Stimulated activated CD4-positive, alpha-beta T cell treated with anti-CD3 and anti-CD28 coated beads, Interleukin-15, amount 100 ng/mL, for 24 hours (primary cell): Measurements from ENCODE around the gene CDH3.

Source experiments
- DNase-seq: peaks from one replicate; pipeline ENCODE4 v3.0.0-alpha.2; 2020

Gene CDH3

DNA sequence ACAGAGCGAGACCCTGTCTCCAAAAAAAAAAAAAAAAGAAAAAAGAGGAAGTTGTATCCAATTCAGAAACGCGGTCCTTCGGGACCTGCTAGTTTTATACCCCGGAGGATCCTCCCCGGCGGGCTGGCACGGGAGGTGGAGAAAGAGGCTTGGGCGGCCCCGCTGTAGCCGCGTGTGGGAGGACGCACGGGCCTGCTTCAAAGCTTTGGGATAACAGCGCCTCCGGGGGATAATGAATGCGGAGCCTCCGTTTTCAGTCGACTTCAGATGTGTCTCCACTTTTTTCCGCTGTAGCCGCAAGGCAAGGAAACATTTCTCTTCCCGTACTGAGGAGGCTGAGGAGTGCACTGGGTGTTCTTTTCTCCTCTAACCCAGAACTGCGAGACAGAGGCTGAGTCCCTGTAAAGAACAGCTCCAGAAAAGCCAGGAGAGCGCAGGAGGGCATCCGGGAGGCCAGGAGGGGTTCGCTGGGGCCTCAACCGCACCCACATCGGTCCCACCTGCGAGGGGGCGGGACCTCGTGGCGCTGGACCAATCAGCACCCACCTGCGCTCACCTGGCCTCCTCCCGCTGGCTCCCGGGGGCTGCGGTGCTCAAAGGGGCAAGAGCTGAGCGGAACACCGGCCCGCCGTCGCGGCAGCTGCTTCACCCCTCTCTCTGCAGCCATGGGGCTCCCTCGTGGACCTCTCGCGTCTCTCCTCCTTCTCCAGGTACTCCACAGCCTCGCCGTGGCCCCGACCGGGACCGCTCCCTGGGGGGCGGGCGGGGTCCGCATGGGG lies at the start of gene CDH3:
TSS of gene CDH3 (plus strand) at position 596 of the 779 bp plus-strand sequence. CDS start at position 666, 70 bp downstream.
- DNase-seq = peak; percentile 52

DNA sequence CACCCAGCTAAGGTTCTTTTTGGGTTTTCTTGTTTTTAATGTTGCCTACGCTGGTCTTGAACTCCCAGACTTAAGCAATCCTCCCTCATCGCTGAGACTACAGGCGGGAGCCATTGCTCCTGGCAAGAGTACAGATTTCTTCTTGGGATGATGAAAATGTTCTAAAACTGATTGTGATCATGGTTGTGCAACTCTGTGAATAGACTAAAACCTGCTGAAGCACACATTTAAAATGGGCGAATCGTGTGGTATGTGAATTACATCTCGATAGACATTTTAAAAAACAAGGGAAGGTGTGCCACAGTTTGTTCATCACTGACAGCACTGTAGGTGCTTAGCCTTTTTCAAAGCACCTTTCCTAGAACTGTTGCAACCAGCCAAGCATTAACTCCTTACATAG lies 48.8 kb upstream of the CDH3 start:
- no peak for DNase-seq

DNA sequence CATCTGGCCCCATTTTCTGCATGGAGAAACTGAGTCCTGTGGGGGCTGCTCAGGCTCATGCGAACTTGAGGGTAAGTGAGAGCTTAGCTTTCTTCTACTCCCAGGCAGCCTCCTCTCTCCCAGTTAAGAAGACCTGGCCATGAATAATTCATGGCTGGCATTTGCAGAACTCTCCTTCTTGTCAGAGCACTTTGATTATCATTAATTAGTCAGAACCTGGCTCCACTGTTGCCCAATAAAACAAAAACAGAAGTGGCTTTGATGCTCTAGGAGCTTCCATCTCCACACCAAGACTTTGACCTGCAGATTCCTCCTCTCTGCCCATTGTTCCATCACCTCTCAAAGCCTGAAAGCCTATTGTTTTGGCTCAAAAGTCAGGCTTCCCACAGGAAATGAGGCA lies 45.5 kb upstream of the CDH3 start:
- DNase-seq = no peak

DNA sequence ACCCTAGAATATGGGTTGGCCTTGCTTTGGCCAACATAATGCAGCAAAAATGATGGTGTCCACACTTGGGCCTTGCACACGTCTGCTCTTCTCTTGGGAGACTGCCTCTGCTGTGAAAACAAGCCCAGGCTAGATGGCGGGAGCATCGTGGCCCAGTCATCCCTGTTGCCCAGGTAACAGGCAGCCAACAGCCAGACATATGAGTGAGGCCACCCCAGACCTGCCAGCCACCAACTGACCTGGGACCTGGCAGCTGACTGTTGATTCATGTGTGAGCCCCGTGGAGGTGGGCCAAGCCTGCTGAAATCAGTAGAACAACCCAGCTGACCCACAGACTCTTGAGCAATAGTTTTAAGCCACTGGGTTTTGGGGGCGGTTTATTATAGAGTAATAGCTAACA lies 39.4 kb upstream of the CDH3 start:
- DNase-seq = no peak

DNA sequence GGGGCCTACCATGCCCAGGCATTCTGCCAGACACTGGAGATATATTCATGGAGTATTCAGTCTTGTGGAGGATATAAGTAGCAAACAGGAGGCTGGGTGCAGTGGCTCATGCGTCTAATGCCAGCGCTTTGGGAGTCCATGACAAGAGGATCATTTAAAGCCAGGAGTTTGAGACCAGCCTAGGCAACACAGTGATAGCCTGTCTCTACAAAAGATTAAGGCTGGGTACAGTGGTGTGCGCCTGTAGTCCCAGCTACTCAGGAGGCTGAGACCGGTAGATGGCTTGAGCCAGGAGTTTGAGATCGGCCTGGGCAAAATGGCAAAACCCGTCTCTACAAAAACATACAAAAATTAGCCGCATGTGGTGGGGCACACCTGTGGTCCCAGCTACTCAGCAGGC lies 37.7 kb upstream of the CDH3 start:
- DNase-seq = no peak

DNA sequence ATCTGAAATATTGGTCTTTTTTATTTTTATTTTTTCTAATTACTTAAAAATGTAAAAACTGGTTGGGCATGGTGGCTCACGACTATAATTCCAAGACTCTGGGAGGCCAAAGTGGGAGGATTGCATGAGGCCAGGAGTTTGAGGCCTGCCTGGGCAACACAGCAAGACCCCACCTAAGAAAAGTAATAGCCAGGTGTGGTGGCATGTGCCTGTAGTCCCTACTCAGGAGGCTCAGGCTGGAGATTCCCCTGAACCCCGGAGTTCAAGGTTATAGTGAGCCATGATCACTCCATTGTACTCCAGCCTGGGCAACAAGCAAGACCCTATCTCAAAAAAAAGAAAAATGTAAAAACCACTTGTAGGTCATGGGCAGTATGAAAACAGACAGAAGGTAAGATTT lies 36.8 kb upstream of the CDH3 start:
- no peak for DNase-seq

DNA sequence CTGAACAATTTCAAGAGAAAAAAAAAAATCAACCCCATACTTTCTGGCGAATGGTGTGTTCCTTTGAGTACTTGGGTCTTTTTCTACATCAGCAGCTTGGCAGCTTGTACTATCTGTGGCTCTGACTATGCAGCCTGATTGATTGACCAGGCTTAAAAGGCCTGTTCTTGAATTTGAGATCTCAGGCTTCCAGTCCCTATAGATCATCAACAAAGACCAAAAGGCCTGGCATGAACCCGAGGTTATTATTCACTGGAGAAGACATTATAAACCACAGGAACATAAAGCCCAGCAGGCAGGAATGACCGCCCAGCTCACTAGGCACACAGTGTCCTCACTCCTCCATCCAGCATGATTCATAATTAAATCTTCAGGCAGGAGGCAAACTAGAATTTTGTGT lies 32.1 kb upstream of the CDH3 start:
- DNase-seq = no peak

DNA sequence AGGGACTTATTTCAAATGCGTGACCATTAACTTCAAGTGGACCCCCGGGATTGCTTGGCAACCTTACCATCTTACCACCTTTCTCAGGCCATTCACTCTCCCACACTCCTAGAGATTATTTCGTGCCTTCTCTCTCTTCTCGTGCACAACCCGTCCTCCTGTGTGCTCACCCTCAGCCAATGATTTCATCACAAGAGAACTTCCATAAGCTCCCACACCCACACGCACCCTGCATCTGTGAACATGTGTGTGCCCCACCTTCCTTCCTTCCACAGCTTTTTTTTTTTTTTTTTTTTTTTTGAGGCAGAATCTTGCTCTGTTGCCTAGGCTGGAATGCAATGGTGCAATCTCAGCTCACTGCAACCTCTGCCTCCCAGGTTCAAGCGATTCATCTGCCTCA lies 27.4 kb upstream of the CDH3 start:
- DNase-seq = no peak

DNA sequence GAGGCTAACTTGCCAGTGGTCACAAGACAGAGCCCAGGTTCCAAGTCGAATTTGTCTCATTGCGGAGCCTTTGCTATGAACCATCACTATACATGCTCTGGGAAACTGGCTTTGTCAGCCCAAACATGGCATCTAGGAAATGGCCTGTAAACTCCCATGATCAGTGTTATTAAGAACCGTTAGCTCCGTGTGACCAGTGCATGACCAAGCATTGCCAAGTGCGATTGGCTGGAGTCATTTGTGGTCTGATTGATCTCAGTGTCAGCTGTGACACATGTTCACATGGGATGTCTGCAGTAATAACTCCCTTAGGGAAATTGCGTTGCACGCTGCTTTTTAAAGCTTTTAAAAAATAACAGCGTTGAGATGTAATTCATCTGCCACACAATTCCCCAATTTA lies 18.6 kb upstream of the CDH3 start:
- DNase-seq = no peak

DNA sequence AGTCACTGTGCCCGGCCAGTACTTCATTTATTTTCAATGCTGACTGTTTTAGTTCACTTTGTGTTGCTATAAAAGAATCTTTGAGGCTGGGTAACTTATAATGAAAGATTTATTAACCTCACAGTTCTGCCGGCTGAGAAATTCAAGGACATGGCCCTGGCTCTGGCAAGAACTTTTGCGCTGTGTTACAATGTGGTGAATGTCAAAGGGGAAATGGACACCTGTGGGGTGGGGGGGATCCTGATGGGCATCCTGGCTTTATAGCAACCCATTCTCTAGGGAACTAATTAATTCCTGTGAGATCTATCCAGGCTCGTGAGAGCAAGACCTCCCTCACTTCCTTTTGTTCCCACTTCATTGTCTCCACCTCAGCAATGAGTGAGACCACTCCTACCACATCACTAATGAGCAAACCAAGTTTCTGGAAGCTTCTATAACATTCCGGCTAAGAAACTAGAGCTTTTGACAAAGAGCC lies 17.1 kb upstream of the CDH3 start:
- no peak for DNase-seq

DNA sequence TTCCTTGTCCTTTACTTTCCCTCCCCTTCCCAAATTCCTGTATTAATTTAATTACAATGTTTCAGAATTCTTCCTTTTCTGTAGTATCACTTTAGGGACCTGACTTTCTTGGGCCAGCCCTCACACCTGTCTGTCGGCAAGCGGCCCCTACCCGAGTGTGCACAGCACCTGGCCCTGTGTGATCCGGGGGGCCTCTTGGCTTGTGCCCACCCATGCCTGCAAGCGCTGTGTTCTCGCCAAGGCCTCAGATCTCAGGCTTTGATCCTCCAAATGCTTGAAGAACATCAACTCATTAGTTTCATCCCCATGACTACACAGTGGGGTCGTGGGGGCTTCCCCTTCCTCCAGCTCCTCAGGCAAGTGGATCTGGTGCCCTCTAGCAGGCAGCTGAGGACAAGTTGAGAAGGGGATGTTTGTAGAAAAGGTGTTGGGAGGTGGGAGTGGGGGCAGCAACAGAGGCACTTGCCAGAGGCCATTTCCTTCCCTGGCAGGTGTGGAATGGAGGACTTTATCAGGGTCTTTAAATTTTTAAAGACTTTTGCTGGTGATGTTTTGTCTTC lies 15.7 kb upstream of the CDH3 start:
- DNase-seq = no peak

DNA sequence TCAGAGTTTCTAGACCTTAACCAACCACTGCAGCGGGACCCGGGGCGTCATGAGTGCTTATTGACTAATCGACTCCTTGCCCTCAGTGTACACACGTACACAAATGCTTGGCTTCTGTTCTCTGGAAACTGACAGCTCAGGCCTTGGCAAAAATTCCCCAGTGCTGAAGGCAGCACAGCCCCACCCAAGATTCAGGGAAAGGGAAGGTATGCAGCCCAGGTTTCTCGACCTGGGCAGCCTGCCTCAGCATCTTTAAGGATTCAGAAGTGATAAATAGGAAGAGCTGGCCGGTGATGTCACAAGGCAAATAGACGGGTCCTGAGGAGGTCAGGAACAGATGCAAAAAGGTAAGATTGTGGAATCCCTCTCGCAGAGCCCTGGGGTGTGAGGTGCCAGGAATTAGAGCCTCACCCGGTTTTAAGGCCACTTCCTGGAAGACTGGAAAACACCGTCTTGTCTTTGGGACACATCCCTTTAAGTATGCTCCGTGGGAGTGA lies 9.0 kb upstream of the CDH3 start:
- DNase-seq = no peak

DNA sequence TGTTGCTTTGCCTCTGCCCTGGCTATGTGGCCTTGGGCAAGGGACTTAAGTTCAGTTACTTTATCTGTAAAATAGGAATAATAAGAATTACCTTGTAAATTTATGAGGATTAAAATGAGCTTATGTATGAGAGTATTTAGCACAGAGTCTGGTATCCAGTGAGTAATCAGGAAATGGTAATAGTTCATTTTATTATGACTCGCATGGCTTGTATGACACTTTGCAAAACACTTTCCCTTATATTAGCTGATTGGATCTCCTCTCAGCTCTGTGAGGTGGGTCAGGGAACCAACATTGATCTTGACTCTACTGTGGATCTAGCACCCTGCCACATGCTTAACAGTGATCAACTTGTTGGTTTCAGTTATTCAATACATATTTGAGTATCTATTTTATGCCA lies 8.3 kb upstream of the CDH3 start:
- DNase-seq = no peak

DNA sequence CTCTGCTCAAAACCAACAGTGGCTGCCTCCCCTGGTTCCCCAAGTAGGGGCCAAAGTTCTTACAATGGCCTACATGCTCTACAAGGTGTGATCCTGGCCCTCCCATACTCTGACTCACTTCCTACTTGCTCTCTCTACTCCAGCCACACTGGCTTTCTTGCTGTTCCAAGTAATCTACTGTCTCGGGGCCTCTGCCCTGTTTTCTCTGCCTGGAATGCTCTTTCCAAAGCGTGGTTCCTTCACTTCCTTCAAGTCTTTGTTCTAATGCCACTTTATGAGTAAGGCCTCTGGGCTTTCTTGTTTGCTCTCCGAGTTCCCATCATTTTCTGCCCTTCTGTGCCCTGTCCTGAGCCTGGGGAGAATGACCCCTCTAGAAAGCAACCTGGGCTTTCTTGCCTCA lies 4.1 kb upstream of the CDH3 start:
- no peak for DNase-seq

DNA sequence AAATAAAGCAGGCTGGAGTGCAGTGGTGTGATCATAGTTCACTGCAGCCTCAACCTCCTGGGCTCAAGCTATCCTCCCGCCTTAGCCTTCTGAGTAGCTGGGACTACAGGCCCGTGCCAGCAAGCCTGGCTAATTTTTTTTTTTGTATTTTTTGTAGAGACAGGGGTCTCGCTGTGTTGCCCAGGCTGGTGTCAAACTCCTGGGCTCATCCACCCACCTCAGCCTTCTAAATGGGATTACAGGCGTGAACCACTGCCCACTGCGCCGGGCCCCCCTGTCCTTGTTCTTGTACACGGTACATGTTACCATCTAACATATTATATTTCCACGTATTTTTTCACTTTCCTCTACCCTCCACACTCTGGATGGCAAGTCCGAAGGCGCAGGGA lies 3.1 kb upstream of the CDH3 start:
- no peak for DNase-seq

DNA sequence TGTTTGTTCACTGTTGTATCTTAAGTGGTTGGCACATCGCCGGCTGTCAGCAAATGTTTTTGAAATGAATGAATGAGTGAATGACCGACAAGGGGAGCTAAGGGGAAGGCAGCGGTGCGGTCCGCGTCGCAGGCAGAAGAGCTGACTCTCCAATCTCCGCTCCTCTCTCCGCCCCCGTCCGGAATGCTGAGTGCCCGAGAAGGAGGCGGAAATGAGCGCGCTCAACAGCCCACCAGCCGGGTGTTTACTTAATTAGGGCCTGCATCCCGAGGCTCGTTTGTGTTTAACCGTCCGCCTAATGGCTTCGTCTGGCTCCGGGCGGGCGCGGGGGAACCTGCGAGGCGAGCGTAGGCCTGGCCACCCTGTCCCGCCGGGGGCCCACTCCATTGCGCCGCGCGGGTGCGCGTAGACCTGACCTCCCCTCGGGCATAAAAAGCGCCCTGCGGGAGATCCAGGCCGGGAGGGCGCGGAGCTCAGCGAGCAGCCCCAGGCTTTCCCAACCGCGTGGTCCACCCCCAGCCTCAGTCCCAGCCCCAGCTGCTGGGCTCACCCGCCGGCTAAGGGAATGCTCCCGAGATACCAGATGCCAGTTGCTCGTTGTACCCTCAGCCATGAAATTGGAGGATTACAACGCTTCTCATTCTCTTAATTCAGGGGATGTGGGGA lies 2.5 kb upstream of the CDH3 start:
- DNase-seq = peak; percentile 27

DNA sequence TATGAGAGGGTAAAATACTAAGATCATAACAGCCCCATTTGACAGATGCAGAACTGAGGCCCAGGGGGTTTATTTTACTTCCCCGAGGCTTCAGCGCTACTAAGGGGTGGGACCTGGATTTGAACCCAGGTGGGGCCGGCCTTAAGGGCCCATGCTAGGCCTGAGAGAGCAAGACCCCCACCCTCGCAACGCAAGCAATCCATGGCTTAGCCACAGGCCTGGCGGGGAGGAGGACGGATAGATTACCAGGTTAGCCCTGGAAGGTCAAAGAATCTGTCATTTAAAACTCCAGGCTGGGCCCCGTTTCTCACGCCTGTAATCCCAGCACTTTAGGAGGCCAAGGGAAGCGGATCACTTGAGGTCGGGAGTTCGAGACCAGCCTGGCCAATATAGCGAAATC lies 1.9 kb upstream of the CDH3 start:
- no peak for DNase-seq

DNA sequence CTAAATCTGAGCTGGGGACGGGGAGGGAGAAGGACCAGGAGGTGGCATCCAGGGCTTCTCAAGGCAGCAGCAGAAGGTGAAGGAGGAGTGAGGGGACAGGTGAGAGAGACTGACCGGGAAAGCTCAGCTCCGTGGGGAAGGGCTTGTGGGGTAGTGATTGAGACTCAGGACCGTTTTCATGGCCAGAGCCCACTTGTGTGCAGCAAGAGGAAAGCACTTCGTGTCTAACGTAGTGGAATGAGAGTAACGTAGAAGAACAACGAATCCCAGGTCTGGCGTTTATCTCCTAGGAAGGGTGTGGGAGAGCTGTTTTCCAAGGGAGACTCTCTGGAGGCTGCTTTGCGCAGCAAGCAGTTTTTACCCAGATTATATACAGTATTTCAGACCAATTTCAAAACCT lies 1.3 kb upstream of the CDH3 start:
- no peak for DNase-seq

DNA sequence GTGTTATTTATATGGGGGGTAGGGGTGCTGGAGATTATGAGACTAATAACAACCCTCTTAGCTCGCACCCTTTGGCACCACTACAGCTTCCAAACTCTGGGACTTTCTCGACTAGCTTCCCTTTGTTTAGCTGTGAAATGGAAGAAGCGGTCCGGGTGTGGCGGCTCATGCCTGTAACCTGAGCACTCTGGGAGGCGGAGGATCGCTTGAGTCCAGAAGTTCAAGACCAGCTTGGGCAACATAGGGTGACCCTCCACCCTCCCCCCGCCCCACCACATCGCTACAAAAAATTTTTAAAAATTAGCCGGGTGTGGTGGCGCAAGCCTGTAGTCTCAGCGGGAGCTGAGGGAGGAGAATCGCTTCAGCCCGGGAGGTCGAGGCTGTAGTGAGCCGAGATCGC lies 814 bp upstream of the CDH3 start:
- no peak for DNase-seq

DNA sequence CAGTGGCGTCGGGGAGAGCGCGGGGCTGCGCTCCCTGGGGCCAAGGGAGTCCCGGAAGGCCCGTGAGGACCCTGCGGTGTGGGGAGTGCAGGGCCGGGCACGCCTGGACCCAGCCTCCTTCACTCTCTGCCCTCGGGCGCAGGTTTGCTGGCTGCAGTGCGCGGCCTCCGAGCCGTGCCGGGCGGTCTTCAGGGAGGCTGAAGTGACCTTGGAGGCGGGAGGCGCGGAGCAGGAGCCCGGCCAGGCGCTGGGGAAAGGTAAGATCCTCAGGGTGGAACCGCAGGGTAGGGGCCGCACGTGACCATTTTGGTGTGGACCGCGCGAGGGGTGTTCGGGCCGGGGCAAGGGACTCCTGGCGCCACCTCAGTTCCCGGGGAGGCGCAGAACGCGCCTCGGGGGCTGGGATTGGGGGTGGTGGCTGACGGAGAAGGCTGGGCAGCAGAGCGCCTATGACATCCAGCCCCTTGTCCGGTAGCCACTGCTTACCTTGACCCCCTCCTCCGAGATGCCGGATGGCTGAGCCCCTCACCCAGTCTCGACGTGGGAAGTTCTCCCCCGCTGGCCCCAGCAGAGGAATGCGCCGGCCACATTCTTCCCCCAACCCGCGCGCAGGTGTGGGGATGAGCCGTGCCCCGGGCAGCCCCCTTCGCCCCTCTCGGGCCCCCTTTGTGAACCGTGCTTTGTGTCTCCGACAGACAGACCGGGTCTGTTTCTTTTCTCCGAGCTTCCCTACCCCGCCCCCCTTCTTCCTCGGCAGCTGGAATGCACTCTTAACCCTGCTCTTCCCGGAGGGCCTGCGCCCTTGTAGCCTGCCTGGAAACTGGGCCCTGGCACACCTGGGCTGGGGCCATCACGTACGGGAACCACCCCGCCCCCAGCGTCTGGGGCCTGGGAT lies 631 bp downstream of the CDH3 start:
- peak; percentile 7 for DNase-seq

DNA sequence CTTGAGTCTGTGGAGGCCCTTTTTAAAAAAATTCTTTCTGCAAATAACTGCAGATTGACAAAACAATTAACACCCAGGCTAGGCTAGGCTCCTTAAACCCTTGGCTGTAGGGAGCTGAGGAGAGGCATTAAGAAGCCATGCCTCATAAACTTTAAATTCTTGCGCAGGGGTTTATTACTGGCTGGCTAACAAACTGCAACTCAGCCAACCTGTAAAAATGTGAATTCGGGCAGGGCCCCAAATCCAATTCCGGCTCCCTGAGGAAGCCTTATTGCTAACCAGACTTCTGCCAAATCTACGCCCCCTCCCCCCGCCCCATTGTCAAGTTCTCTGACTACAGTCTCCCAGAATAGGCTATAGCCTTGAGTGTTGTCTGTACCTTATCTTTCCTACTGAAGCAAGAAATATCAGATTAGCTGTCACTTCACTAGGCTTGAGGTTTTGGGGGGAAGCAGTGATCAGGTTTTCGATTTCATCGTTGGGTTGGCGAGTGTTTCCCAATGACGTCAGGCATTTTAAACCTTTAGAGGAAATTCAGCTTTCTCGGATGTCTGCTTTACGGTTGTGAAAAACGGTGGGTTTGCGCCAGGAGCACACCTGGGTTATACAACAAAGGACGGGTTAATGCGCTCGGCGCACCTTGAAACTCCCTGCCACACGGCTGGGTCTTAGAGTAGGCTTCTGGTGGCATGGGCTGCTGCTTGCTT lies 2.0 kb downstream of the CDH3 start:
- DNase-seq = peak; percentile 29

DNA sequence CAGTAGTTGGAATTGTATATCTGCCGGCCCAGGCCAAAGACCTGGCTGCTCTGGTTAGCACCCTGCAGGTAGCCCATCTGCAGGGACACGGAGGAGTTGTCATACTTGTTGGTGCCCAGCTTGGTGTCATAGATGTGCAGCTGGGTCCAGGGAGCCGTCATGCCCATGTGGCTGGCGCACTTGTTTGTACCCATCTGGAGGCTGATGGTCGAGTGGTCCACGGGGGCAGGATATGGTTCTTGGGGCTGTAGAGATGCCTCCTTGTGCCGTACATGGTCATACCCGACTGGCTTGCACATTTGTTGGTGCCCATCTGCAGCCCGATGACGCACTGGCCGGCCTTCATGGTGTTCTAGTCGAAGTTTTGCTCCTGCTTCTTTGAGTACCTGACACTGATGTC lies 6.0 kb downstream of the CDH3 start:
- DNase-seq = no peak
